Mucosa of stomach (tissue), 1 donor: ENCODE measurements around the gene FARSB.

ENCODE experiments used
- H3K27me3 ChIP-seq: one replicate; pipeline ENCODE4 v1.7.0; 2013; ENCODE audit warnings: mild to moderate bottlenecking, low read length; ENCODE audit not compliant: control insufficient read depth, insufficient read depth
- H3K36me3 ChIP-seq: one replicate; pipeline ENCODE4 v1.7.0; 2013; ENCODE audit warnings: low read length; ENCODE audit not compliant: control insufficient read depth, insufficient read depth
- H3K4me1 ChIP-seq: one replicate; pipeline ENCODE4 v1.7.0; 2013; ENCODE audit warnings: mild to moderate bottlenecking, low read length; ENCODE audit not compliant: control insufficient read depth, insufficient read depth
- H3K4me3 ChIP-seq: one replicate; pipeline ENCODE4 v1.7.0; 2013; ENCODE audit warnings: low read length
- H3K9ac ChIP-seq: one replicate; pipeline ENCODE4 v1.7.0; 2013; ENCODE audit warnings: mild to moderate bottlenecking, low read length, moderate library complexity
- H3K9me3 ChIP-seq: one replicate; pipeline ENCODE4 v1.7.0; 2013; ENCODE audit warnings: mild to moderate bottlenecking, low read length, moderate library complexity; ENCODE audit not compliant: control insufficient read depth
- donor health status: Pancreatic carcinoma.

FARSB gene

GRCh38 chr2:222566229-222566628, 89.7 kb downstream of the FARSB start:
- Histone ChIP-seq H3K27me3 (no peaks in the 10 kb centered on the region), H3K9me3 (no peaks in the 10 kb centered on the region), H3K4me3 (no peak overlapping the region), H3K9ac (no peak overlapping the region), H3K4me1 (no peaks in the 10 kb centered on the region), H3K36me3 (no peaks in the 10 kb centered on the region)

DNA sequence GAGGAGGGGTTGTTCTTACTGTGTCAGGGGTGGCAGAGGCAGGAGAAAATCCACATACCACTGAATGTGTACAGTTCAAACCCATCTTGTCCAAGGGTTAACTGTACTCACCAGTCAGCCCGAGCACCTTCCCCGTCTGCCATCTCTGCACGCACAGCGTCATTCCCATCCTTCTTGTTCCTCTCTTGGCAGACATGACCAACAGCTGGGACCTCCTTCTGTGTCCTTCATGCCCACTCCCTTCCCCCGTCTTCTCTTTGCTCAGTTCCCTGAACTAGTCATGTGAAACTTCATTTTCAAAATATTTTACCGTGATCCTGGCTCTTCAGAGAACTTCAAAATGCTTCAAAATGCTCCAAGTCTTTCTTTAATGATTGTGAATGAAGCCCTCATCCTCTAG, 92.0 kb downstream of the FARSB start:
- Histone ChIP-seq H3K4me1 (no peaks in the 10 kb centered on the region), H3K9ac (no peak overlapping the region), H3K36me3 (no peaks in the 10 kb centered on the region), H3K4me3 (no peak overlapping the region), H3K27me3 (no peaks in the 10 kb centered on the region), H3K9me3 (no peaks in the 10 kb centered on the region)

GRCh38 chr2:222563106-222563718, 92.7 kb downstream of the FARSB start:
- no peaks in the 10 kb centered on the region for H3K4me1 ChIP-seq
- no peak overlapping the region for H3K9ac ChIP-seq
- H3K27me3 ChIP-seq = no peaks in the 10 kb centered on the region
- H3K36me3 ChIP-seq = no peaks in the 10 kb centered on the region
- H3K9me3 ChIP-seq = no peaks in the 10 kb centered on the region
- no peak overlapping the region for H3K4me3 ChIP-seq

DNA sequence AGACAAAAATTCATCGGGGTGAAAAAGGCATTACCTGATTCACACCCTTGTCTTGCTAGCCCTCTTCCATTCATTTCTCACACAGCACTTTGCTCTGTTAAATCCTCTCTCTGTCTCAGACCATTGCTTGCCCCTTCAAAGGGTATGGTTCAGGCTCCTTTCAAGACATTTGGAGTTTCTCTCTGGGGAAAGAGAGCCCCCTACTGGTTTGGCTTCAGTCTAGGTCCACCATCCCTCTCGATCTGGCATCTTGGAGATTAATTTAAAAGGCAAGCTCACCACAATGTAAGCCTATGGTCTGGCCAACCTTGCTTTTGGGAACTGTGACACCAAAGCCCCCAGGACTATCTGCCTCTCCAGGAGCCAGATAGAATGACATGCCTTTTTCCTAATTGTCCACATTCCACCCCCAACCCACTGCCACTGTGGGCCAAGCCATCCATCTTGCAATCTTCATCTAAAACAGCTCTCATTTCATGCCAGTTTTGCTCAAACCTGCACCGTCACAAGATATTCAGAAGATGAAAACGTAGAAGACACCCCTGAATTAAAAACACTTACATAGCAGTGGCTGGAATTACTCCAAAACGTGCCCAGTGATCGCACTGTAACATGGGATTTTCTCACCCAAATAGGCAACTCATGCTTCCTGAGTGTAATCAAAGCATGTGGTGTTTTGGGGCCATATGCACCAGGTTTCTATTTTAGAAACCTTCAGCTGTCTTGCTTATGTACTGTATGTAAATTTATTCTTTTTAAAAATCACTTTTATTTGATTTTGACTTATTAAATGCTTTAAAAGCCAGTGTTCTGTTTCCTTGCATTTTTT, 93.9 kb downstream of the FARSB start:
- no peaks in the 10 kb centered on the region for H3K36me3 ChIP-seq
- no peak overlapping the region for H3K4me3 ChIP-seq
- no peaks in the 10 kb centered on the region for H3K4me1 ChIP-seq
- H3K9ac ChIP-seq = no peak overlapping the region
- no peaks in the 10 kb centered on the region for H3K27me3 ChIP-seq
- no peaks in the 10 kb centered on the region for H3K9me3 ChIP-seq

GRCh38 chr2:222561151-222561550, 94.7 kb downstream of the FARSB start:
- H3K27me3 ChIP-seq = no peaks in the 10 kb centered on the region
- no peaks in the 10 kb centered on the region for H3K9me3 ChIP-seq
- no peak overlapping the region for H3K4me3 ChIP-seq
- H3K9ac ChIP-seq = no peak overlapping the region
- no peaks in the 10 kb centered on the region for H3K36me3 ChIP-seq
- H3K4me1 ChIP-seq = no peaks in the 10 kb centered on the region

DNA sequence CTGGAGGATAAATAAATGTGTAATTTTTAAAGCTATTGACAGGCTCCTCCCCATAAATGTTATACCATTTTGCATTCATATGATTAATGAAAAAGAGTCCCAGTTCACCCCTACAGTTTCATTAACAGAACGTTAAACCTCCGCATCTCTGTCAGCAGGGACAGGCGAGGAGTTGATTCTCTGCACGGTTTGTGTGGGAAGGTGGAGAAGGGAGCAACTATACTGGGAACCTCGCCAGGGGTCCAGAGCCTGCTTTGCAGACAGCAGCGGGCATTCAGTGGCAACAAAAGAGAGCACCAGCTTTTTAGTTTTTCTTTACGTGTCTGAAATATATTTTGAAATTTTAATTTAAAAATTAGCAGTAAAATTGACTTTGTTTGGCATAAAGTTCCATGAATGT, 101.4 kb downstream of the FARSB start:
- no peaks in the 10 kb centered on the region for H3K9me3 ChIP-seq
- H3K27me3 ChIP-seq = no peaks in the 10 kb centered on the region
- no peak overlapping the region for H3K9ac ChIP-seq
- no peaks in the 10 kb centered on the region for H3K4me1 ChIP-seq
- no peak overlapping the region for H3K4me3 ChIP-seq
- no peaks in the 10 kb centered on the region for H3K36me3 ChIP-seq

DNA sequence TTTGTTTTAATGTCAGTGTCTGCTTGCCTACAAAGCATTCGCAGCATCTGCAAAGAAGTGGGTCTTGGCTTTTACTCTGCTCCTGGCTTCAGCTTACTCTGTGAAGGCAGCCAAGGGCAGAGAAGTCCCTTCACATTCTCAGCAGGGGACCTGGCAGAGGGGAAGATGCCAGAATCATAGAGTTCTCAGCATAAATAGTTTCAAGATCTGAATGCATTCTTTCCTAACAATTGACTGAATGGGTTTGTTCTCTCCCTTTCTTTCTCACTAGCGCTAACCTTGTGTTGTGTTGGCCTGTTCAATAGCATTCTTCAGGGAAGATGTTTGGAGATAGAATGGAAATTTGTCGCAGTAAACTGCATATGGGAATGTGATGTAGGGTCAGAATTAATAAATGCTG, 106.9 kb downstream of the FARSB start:
- H3K36me3 ChIP-seq = no peaks in the 10 kb centered on the region
- H3K4me3 ChIP-seq = no peak overlapping the region
- H3K9me3 ChIP-seq = no peaks in the 10 kb centered on the region
- no peaks in the 10 kb centered on the region for H3K4me1 ChIP-seq
- no peak overlapping the region for H3K9ac ChIP-seq
- no peaks in the 10 kb centered on the region for H3K27me3 ChIP-seq

- H3K9me3 ChIP-seq = no peaks in the 10 kb centered on the region
- no peak overlapping the region for H3K9ac ChIP-seq
- H3K4me3 ChIP-seq = no peak overlapping the region
- H3K4me1 ChIP-seq = no peaks in the 10 kb centered on the region
- no peaks in the 10 kb centered on the region for H3K27me3 ChIP-seq
- no peaks in the 10 kb centered on the region for H3K36me3 ChIP-seq
Measured at GRCh38 chr2:222547083-222547482, 108.8 kb downstream of the FARSB start.

DNA sequence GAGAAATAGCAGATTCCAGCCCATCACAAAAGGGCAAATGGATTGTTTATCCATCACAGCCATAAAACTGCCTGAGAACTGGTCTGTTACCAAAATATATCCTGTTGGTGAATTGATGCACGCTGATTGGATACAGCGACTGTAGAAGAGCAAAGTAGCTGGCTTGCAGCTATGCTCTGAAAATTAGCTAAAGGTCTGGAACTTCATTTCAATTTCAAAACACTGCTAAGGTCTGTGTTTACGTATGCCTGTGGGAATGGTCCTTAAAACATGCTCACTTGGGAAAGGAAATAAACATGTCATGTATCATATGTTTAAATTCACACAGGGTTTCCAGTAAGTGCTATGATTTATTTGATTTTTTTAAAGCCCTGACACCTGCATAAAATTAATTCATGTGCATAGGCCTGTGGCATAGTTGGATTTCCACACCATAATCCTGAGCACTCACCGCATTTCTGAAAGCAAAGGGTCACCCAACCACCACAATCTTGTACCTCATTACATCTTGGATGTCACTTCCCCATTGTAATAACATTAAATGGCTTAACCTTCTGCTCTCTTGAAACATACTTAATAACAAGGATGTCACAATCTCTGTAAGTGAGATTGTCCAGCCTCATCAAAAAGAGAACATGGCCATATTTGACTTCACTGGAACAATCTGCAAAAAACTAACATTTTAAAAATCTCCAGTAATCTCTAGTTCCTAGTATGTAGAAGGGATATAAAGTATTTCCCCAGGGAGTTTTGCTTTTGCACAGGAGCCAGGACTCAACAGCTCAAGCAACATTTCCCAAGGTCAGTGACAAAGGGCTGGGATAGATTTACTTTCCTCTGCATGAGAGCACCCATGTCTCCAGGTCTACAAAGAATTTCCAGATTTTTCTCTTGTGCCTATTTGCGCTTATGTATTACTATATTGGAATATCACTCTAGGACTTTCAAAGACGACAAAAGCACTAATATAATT, 109.8 kb downstream of the FARSB start:
- Histone ChIP-seq H3K9me3 (no peaks in the 10 kb centered on the region), H3K4me3 (no peak overlapping the region), H3K27me3 (no peaks in the 10 kb centered on the region), H3K36me3 (no peaks in the 10 kb centered on the region), H3K9ac (no peak overlapping the region), H3K4me1 (no peaks in the 10 kb centered on the region)

DNA sequence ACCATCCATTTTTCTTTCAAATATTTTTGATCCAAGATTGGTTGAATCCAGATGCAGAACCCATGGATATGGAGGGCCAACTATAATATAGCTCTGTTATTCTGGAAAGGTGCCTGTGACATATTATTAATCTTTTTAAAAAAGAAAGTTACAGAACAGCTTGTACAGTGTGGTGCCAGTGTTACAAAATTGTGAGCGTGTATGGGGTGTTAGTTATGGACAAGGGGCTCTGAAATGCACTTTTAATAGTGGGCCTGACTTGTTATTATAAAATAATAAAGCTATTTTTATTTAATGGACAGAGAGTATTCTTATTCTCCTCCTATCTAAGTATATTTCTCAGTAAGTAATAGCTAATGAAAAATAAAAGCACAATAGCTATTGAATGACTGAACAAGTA, 111.2 kb downstream of the FARSB start:
- Histone ChIP-seq H3K27me3 (no peaks in the 10 kb centered on the region), H3K4me1 (no peaks in the 10 kb centered on the region), H3K4me3 (no peak overlapping the region), H3K36me3 (no peaks in the 10 kb centered on the region), H3K9ac (no peak overlapping the region), H3K9me3 (no peaks in the 10 kb centered on the region)

- H3K9me3 ChIP-seq = no peaks in the 10 kb centered on the region
Measured at GRCh38 chr2:222538535-222538934, 117.4 kb downstream of the FARSB start.

DNA sequence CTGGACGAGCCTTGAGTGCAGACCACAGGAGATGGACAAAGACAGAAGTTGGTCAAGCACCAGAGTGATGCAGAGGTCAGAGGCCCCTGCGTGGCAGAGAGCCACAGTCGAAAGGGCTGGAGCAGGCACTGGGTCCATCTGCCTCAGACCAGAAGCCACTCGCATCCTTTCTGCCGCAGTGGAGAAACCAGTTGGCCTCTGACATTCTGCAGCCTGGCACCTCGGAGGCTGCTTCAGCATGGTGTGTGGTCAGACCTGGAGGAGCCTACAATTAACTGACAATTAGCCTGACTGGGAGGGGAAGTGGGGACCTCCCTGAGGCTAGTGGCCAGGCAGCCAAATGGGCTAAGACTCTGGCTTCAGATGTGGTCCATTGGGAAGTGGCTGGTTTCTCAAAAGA, 120.4 kb downstream of the FARSB start:
- Histone ChIP-seq H3K4me1 (no peaks in the 10 kb centered on the region), H3K9ac (no peak overlapping the region), H3K27me3 (no peaks in the 10 kb centered on the region), H3K36me3 (no peaks in the 10 kb centered on the region), H3K9me3 (no peaks in the 10 kb centered on the region), H3K4me3 (no peak overlapping the region)

More at GRCh38 chr2:222538535-222538934, 117.4 kb downstream of the FARSB start:
- H3K4me3 ChIP-seq = no peak overlapping the region
- no peaks in the 10 kb centered on the region for H3K4me1 ChIP-seq
- H3K27me3 ChIP-seq = no peaks in the 10 kb centered on the region
- H3K36me3 ChIP-seq = no peaks in the 10 kb centered on the region
- no peak overlapping the region for H3K9ac ChIP-seq
